GM18507 (cell line): Measurements from ENCODE around the gene CDK14.

ENCODE experiments used
- DNase-seq: peaks from one replicate; pipeline ENCODE4 v3.0.0; 2011; ENCODE audit warnings: low read depth; ENCODE audit not compliant: insufficient read length; ENCODE audit errors: extremely low spot score
- FAIRE-seq: peaks from 2 replicates; lab custom pipeline; 2011; peaks lifted over from hg19 to GRCh38; lab: Jason Lieb, UNC

CDK14 gene

DNA sequence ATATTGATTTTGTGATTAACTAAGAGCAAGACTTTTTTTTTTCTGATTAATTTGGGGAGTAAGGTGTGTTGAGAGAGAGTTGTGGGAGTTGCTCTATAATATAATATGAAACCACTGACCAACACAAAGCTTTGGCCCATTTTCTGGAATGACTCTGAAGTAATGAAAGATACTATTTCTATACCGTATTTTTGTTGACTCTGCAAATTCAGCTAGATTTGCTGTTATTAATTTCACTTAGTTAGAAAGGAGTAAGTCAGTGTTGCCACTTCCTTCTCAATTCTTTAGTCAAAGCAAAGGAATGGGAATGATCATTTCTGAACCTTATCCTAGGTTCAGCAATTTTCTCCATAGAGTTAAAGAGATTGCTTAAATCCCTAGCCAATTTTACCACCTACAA is 355.1 kb downstream of the CDK14 start:
- no peak for FAIRE-seq
- no peak for DNase-seq

DNA sequence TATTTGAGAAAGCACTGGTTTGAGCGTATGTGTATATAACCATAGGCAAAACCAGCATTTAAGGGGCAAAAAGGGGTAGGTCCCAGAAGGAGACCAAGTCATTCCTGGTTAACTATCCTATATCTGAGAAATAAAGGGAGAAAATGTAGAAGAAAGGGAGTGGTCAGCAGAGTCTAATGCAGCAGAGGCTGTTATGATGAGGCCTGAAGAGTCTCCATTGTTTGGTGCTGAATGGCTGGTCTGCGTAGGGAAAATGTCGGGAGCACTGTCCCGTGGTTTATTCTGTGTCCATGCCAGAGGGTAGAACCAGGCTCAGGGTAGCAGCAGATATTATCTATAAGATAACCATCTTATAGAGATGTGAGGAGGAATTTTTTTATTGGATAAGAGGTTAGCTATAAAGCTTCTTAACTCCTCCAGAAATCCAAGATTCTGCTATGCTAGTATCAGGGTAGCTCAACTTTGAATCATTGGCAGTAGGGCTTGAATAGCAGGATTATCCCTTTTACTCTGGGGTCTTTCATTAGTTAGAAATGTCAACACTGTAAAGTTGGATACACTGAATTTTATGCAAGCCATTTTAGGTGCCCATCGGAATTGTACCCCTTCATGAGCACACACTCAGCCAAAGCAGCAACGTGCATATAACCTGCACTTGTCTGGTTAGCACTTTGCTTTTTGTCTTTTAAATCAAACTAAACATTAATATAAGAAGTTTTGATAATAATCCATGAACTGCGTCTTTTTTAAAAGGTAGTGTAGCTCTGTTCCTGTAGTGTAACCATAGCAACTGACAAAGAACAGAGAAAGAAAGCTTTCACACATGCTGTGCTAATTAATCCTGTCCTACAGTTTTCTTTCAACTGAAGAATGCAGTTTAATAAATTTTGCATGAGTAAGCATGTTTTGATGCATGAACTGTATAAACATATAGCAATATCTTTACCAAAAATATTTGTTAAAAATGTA is 356.1 kb downstream of the CDK14 start:
- DNase-seq = no peak
- no peak for FAIRE-seq

DNA sequence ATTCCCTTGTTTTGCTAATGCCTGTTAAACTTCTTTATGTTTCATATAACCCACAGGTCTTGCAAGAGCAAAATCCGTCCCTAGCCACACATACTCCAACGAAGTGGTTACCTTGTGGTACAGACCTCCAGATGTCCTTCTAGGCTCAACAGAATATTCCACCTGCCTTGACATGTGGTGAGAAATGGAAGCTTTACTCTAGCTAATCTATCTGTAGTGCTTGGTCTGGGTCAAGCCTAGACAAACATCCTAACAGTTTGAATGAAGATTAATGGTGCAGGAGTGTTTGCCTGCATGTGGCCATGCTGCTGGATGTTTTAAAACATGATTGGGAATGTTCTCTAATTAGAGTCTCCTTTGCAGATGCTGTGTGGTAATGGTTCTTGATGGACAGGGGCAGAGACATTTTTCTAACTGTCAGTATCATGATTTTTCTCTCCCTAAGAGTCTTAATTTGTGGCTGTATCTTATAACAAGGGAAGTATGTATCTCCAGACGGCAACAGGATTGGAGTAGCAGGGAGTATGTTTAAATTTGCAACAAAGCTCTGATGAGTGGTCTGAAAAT is 359.6 kb downstream of the CDK14 start:
- no peak for FAIRE-seq
- DNase-seq = no peak

DNA sequence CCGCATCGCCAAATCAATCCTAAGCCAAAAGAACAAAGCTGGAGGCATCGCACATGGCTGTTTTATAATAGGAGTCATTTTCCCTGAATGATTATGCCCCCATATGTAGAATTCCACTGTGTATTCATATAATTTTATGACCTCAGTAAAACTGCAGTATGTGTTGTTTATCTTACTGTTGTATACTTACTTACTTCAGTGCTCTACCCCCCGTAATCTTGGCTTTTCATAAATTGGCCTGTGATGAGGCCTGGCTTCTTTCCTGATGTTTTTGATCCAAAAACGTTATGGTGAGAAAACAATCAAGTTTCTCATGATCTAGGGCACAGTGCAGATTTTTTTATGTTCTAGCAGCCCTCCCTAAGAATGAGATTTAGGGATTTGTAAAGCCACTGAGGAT is 361.8 kb downstream of the CDK14 start:
- FAIRE-seq = no peak
- no peak for DNase-seq

DNA sequence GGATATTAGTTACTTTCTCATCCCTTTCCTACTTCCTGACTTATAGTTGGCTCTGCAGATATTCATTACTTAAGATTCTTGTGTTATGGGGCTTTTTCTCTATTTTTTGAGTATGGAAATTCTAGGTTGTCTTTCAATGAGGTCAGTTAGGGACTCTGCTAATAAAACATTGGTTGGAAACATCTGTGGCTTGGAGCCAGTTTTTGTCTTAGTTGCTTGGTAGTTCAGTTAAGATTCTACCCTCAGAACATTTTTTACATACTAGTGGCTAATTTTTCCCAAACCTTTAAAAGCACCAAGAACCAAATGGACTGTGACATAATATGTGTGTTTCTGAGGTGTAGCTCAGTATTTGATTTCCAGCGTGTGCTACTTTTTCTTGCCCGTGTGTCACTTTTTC is 362.5 kb downstream of the CDK14 start:
- DNase-seq = no peak

GRCh38 chr7:90961037-90961725 is 365.1 kb downstream of the CDK14 start:
- FAIRE-seq = peak; percentile 54

More for the DNA sequence above, 362.5 kb downstream of the CDK14 start:
- no peak for FAIRE-seq

DNA sequence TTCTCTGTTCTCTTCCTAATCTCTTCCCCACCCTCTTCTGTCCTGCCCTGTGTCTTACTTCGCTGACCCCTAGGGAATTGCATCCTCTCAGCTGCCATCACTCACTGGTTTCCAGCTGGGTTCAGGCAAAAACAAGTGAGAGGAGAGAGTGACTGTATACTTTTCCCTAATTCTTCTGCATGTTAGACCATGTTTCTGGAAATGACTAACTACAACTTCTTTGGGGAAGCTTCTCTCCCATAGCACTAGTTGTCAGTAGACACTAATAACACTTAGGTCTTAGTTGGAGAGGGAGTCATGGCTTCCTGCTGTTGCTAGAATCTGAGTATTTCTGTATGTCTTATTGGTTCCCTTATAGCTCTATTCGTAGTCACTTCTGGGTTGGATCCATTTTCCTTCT is 369.1 kb downstream of the CDK14 start:
- DNase-seq = no peak
- FAIRE-seq = no peak

More at GRCh38 chr7:90961037-90961725, 365.1 kb downstream of the CDK14 start:
- no peak for DNase-seq

DNA sequence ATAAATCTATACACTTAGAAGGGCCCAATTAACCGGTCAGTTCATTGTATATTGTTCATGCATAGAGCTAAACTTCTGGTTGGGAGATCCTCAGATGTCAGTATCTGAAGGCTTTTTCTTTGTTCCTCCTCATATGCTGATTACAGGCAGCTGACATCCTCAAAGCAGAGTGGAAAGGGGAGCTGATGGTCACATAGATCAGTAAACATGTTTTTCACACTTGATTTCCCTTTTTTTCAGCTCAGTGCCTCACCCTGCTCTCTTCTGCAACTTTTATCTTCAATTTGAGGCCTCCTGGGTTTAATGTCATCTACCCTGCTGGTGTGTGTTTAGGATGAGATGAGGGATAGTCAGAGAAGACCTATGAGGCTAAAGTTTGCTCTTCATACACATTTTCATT is 370.2 kb downstream of the CDK14 start:
- FAIRE-seq (no peak), DNase-seq (no peak)

DNA sequence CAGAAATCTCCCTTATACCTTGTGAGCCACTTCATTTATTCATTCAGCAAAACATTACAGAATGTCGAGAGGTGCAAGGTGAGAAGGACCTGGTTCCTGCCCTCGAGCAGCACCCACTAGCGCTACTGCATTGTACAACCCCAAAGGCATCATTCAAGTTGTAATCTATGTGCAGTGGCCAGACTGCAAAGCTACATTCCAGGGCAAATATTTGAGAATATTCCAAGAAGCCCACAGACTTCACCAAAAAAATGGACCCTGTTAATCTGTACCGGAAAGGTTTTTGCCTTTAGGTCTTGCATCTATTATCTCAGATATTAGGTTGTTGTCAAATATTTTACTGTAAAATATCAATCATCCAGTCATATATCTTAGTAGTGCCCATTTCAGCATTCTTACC is 372.8 kb downstream of the CDK14 start:
- FAIRE-seq (no peak), DNase-seq (no peak)

- DNase-seq (no peak), FAIRE-seq (no peak)
These were observed 376.9 kb downstream of the CDK14 start for GRCh38 chr7:90972906-90973550.

DNA sequence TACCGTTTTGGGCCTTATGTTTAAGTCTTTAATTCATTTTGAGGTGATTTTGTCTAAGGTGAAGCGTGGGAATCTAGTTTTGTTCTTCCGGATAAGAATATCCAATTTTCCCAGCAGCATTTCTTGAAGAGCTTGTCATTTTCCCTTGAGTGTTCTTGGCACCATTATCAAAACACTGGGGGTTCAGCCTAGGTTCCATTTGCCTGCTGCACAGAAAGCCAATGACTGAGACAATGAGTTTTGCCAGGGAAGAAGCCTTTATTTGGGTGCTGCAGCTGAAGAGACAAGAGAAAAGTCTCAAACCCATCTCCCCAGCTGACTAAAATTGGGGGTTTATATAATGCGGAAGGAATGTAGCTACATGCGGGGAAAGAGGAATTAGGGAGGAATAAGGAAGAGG is 380.9 kb downstream of the CDK14 start:
- DNase-seq = no peak
- no peak for FAIRE-seq

GRCh38 chr7:90980545-90980944 is 384.4 kb downstream of the CDK14 start:
- FAIRE-seq (no peak), DNase-seq (no peak)

GRCh38 chr7:90982228-90982627 is 386.1 kb downstream of the CDK14 start:
- FAIRE-seq (no peak), DNase-seq (no peak)

DNA sequence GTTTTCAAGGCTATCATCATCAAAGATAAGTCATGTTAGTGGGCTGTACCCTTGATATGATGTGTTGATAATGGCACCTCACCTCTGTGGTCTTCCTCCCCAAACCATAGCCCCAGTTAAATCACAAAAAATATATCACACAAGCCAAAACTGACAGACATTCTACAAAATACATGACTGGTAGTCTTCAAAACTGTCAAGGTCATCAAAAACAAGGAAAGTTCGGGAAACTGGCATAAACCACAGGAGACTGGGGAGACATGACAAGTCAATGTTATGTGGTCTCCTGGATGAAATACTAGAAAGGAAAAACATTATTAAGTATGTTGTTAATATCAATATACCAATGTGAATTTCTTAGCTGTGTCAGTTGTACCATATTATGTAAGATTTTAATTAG is 388.6 kb downstream of the CDK14 start:
- no peak for DNase-seq

DNA sequence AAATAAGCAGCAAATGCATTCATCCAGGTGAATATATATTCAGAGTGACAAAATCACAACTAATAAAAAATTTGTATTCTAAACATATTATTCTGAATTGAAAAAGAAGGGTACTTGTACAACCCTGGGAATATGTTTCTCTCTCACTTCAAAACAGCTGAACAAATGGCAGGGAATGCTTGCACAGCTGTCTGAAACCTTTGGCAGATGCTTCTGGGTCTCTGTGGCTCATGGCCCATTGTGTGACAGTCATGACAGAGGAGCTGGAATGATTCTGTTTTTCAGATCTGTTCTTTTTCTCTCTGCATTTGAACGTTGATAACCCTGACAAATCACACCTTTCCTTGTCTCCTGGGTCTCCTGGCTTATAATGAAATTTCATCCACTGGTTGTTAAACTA is 392.4 kb downstream of the CDK14 start:
- FAIRE-seq (no peak), DNase-seq (no peak)

More for the DNA sequence above, 388.6 kb downstream of the CDK14 start:
- no peak for FAIRE-seq

- FAIRE-seq (no peak), DNase-seq (no peak)
These were observed 393.1 kb downstream of the CDK14 start for GRCh38 chr7:90988996-90989765.

DNA sequence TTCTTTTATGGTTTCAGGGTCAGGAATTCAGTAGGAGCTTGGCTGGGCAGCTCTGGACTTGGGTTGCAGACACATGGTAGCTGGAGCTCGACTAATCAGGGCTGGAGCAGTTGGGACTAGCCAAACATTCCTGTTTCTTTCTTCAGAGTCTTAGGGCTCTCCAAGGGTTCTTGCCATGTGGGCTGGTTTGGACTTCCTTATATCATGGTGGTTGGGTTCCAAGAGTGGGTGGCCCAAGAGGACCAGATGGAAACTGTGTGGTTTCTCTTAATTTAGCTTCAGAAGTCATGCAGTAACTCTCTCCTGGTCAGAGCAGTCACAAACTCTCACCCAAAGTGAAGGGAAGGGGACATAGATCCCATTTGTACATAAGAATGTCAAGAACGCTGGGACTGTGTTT is 398.0 kb downstream of the CDK14 start:
- FAIRE-seq (no peak), DNase-seq (no peak)

DNA sequence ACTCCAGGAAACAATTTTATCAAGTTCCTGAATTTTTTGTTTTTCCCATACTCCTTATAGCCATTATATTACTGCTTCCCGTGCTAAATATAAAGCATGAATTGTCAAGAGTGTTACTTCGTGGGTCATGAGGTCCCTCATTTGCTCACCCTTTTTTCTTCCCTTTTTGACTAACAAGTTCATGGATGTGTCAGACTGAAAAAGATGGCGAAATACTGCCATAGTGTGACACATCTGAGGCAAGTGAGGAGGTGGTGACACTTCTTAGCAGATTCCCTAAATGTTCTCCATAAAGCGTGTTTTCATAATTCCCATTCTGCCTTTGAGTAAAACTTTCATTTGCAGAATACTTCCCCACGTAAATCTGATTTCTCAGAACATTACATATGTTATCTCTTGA is 398.5 kb downstream of the CDK14 start:
- DNase-seq (no peak), FAIRE-seq (no peak)

DNA sequence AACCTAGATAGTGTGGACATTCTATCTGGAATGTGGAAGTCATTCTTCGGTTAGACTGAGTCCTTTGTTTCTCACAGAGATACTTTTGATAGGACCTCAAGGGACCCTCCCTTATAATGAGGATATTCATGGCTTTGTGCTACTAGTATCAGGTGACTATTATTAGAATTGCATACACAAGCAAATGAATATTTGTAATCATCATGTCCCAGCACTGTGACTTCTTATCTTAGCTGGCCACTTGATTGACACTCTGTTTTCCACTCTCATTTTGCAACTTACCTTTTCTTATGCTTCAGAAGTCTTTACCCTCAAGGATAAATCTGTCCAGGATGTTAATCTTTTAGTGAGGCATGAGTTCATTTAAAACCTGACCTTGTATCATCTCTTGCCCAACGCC is 399.9 kb downstream of the CDK14 start:
- DNase-seq (no peak), FAIRE-seq (no peak)
